NT2/D1 (cell line): ENCODE results near the gene EDEM3.

ENCODE experiments used
- SUZ12 ChIP-seq: IDR thresholded peaks from 2 replicates; pipeline ENCODE4 v1.6.1; 2011; ENCODE audit not compliant: insufficient read length, insufficient read depth; ENCODE audit errors: extremely low read depth
- YY1 ChIP-seq: IDR thresholded peaks from 2 replicates; pipeline ENCODE4 v1.6.1; 2011; ENCODE audit not compliant: insufficient read length, insufficient read depth
- ZNF274 ChIP-seq: IDR thresholded peaks from 2 replicates; pipeline ENCODE4 v1.6.1; 2011; ENCODE audit warnings: mild to moderate bottlenecking, low read depth, low read length

DNA sequence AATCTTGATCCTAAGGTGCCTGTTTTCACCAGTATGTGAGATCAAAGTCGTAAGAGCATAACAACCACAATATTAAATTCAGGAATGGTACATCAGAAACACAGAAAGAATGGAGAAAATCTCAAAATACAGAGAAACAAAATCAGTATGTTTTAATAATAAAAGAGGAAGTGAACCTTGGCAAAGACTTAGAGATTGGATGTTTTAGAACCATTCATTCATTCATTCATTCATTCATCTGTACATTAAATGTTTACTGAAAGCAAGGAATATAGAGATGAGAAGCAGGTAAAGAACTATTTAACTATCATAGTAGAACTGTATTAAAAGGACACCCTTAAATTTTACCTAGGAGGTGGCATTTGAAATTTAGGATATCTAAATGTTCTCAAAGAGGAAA is 55.7 kb downstream of the EDEM3 start:
- TF ChIP-seq ZNF274 (no peak), SUZ12 (no peak), YY1 (no peak)
